Lung (tissue), 16 donors: ENCODE results near the gene BATF. TPM values are rescaled to one million over a fixed set of nuclear protein-coding genes. Genes with fewer than 3 reads are reported as not detected.
A peak's percentile ranks its signal among the peaks of the same experiment; 100 is the strongest.
"Not testable (repeated sequence)": the region's sequence is repeated elsewhere in the genome, so short reads cannot be mapped to it uniquely, and the experiment has no call there.

Experiments
- ATAC-seq: fragments of 200-7000 bp; cut with Tn5 transposase; one replicate; pipeline ENCODE4 v1.9.1; 2020; ENCODE audit warnings: moderate number of reproducible peaks; ENCODE audit not compliant: insufficient read depth, low FRiP score
- DNase-seq, 3 donors: peaks; one replicate each; pipeline ENCODE4 v3.0.0-alpha.2; 2013 to 2017
- H3K27ac ChIP-seq, 2 donors: one replicate each; pipeline ENCODE4 v1.5.1; 2013; ENCODE audit warnings: mild to moderate bottlenecking in 2 of 2, moderate library complexity in 2 of 2, control low read depth in 1 of 2, inconsistent platforms in 1 of 2, low read depth in 1 of 2, low read length in 1 of 2
- H3K27me3 ChIP-seq, 3 donors: one replicate each; pipeline ENCODE4 v1.5.1; 2013; ENCODE audit warnings: low read length in 2 of 3; ENCODE audit not compliant: control insufficient read depth in 3 of 3, insufficient read depth in 3 of 3
- H3K36me3 ChIP-seq, 4 donors: one replicate each; pipeline ENCODE4 v1.5.1; 2013; ENCODE audit warnings: low read length in 4 of 4, mild to moderate bottlenecking in 1 of 4, moderate library complexity in 1 of 4; ENCODE audit not compliant: control insufficient read depth in 4 of 4, insufficient read depth in 4 of 4
- H3K4me1 ChIP-seq, 5 donors: one replicate each; pipeline ENCODE4 v1.5.1; 2013; ENCODE audit warnings: low read length in 5 of 5, mild to moderate bottlenecking in 2 of 5, moderate library complexity in 1 of 5; ENCODE audit not compliant: control insufficient read depth in 5 of 5, insufficient read depth in 5 of 5
- H3K4me3 ChIP-seq: one replicate; pipeline ENCODE4 v1.5.1; 2013; ENCODE audit warnings: mild to moderate bottlenecking, control low read depth, moderate library complexity
- H3K9ac ChIP-seq, 2 donors: one replicate each; pipeline ENCODE4 v1.5.1; 2013; ENCODE audit warnings: low read length in 2 of 2, control low read depth in 1 of 2; ENCODE audit not compliant: insufficient read depth in 1 of 2
- H3K9me3 ChIP-seq, 4 donors: one replicate each; pipeline ENCODE4 v1.5.1; 2013; ENCODE audit warnings: low read length in 3 of 4, mild to moderate bottlenecking in 1 of 4, moderate library complexity in 1 of 4; ENCODE audit not compliant: control insufficient read depth in 4 of 4, insufficient read depth in 3 of 4
- WGBS, 2 donors: extraction: QIAGEN DNeasy Blood & Tissue Kit; methylation state at CpG; one replicate each; pipeline ENCODE4 v1.1.7; 2013; 5-methylcytosine and 5-hydroxymethylcytosine counted together
- long read RNA-seq, 5 donors: transcript quantifications; one replicate each; lab custom pipeline, GENCODE V29; 2026
- polyA plus RNA-seq, 2 donors: library from polyadenylated mRNA; stranded (reverse); fragments of 200-250 nt; gene quantifications; one replicate each; pipeline ENCODE4 v1.2.1, GENCODE V29; 2013
- total RNA-seq, 2 donors: library from RNA; depleted of rRNA in 1 of 2; stranded (reverse); fragments of >200 nt in 1 of 2; gene quantifications; one replicate each; pipeline ENCODE4 v1.2.1, GENCODE V29; 2014 to 2021
- TF ChIP-seq, protein P1 (sequence below): IDR thresholded peaks from 2 replicates; pipeline ENCODE4 v1.5.1; 2012; ENCODE audit warnings: mild to moderate bottlenecking; ENCODE audit errors: control extremely low read depth, extremely low read depth
- donor health status: control.
- donor health status: control.
- donor health status: Bipolar disorder and iron deficiency.
- donor health status: healthy.
- donor health status: DM: yes; HTN: yes; CAD: no.

Gene BATF, protein sequence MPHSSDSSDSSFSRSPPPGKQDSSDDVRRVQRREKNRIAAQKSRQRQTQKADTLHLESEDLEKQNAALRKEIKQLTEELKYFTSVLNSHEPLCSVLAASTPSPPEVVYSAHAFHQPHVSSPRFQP
- total RNA-seq (1 to 10 TPM; 7.4 to 8.2 TPM), polyA plus RNA-seq (10 to 100 TPM; 15.2 to 74.3 TPM)
- long read RNA-seq, donor 1, result 0 reads
- long read RNA-seq, donor 2, partial matches to known transcripts, result 0 of 1 reads
- long read RNA-seq, donor 2, other reads (novel, unspliced or antisense), result 0 of 1 reads
- long read RNA-seq, donor 3, result 0 reads
- long read RNA-seq, donor 4, result 0 reads
- long read RNA-seq, donor 5, result 0 reads

DNA sequence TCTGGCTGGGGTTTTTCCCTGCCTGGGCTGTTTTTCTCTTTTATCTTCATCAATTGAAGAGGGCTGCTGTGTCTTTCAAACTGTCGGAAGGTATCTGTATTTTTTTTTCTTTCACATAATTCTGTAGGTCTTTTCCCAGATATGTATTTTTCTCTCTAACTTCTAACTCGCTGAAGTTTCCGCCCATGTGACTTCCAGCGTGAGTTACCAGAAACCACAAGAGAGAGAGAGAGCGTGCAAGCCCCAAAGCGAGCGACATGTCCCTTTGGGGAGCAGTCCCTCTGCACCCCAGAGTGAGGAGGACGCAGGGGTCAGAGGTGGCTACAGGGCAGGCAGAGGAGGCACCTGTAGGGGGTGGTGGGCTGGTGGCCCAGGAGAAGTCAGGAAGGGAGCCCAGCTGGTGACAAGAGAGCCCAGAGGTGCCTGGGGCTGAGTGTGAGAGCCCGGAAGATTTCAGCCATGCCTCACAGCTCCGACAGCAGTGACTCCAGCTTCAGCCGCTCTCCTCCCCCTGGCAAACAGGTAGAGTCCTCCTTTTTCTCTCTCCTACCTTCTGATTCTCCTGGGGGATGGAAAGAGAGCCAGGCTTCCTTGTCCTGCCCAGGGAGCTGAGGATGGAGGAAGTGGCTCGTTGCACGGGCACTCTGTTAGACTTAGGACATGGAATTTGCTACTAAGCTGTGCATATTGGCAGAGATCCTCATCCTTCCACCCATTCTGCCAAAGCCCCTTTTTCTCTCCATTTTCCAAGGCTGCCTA lies at the start of gene BATF:
Gene BATF (plus strand): TSS at position 246 of the 759 bp plus-strand sequence. CDS start 214 bp downstream, at position 460.
- WGBS, 2 donors, result 24 to 39% methylated on average over 13 of the region's 13 CpGs
- Histone ChIP-seq H3K36me3 (no peaks in the 10 kb centered on the region), H3K27ac (peak within 1 kb of the TSS in 1 of 2 donors; percentile 62), H3K9me3 (no peaks in the 10 kb centered on the region), H3K27me3 (no peaks in the 10 kb centered on the region), H3K9ac (no peak within 1 kb of the TSS), H3K4me3 (peak within 1 kb of the TSS; percentile 8), H3K4me1 (peaks cover 0 to 20% (median 0%) of the 10 kb centered on the region in 5 donors)
- DNase-seq, result no peak
- TF ChIP-seq, protein P1, sequence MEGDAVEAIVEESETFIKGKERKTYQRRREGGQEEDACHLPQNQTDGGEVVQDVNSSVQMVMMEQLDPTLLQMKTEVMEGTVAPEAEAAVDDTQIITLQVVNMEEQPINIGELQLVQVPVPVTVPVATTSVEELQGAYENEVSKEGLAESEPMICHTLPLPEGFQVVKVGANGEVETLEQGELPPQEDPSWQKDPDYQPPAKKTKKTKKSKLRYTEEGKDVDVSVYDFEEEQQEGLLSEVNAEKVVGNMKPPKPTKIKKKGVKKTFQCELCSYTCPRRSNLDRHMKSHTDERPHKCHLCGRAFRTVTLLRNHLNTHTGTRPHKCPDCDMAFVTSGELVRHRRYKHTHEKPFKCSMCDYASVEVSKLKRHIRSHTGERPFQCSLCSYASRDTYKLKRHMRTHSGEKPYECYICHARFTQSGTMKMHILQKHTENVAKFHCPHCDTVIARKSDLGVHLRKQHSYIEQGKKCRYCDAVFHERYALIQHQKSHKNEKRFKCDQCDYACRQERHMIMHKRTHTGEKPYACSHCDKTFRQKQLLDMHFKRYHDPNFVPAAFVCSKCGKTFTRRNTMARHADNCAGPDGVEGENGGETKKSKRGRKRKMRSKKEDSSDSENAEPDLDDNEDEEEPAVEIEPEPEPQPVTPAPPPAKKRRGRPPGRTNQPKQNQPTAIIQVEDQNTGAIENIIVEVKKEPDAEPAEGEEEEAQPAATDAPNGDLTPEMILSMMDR, result no peak
- peak; percentile 63 for ATAC-seq

DNA sequence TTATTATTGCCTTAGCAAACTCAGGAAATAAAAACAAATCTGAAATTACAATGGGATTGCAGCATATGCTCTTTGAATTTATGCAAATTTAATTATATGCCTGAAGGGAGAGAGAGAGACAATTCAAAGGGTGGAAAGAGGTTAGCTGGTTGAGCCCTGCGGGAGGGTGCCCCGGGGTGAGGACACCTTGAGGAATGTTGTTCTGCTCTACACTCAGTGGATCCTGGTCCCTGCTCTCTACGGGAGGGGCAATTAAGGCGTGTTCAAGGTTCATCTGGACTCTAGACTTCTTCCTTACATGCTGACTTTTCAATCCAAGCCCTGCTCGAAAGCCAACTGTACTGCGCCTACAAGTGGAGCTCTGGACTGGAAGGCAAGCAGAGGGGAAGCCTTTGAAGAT lies 48.1 kb upstream of the BATF start:
- 82 to 86% methylated on average over 6 of the region's 6 CpGs for WGBS, 2 donors
- H3K4me3 ChIP-seq, DNase-seq, H3K9me3 ChIP-seq, H3K4me1 ChIP-seq, H3K27ac ChIP-seq, H3K27me3 ChIP-seq, ATAC-seq, H3K9ac ChIP-seq: not testable (repeated sequence)
- H3K36me3 ChIP-seq, result peaks cover 16 to 33% (median 27%) of the 10 kb centered on the region in 4 donors

DNA sequence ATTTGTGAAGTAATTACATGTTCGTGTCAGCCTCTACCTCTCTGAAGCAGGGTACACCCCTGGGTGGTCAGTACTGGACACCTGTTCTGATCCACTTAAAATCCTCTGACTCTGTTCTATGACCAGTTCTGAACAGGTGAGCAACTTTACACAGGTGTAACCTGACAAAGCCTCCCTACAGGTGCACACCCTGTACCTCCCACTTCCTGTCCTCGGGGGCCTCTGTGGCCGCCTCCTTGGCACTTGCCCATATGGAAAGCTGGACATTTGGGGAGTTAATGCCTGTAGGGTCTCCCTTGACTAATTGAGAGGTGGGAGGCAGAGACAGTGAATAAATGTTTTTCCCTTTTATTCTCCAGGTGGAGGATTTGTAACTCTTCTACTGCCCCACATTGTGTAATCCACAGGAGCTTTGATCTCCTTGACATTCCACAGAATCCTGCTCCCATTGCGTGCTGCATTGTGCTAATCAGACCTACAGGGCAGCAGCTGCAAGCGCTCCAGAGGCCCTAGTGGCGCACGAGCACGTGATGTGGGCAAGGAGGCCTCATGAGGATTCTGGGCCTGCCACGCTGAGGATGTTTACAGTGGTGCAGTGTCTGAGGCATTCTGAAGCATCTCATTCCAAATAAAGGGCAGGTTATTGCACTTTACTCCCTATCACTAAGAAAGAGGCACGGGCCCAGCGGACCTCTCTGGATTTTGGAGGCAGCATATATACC lies 45.8 kb upstream of the BATF start:
- 62 to 79% methylated on average over 11 of the region's 11 CpGs for WGBS, 2 donors
- H3K9me3 ChIP-seq, result no peaks in the 10 kb centered on the region
- no peaks in the 10 kb centered on the region for H3K27me3 ChIP-seq
- ATAC-seq (peak; percentile 60), DNase-seq (peak; percentile 80 to 83 (median 82))
- TF ChIP-seq, protein P1, result no peak
- peaks cover 0 to 9% (median 3%) of the 10 kb centered on the region in 5 donors for H3K4me1 ChIP-seq
- peaks cover 8 to 17% (median 13%) of the 10 kb centered on the region in 4 donors for H3K36me3 ChIP-seq
- H3K4me3 ChIP-seq, result no peak overlapping the region
- H3K27ac ChIP-seq, result peak overlapping the region in 1 of 2 donors; percentile 68
- H3K9ac ChIP-seq, result peak overlapping the region in 1 of 2 donors; percentile 28
